Kidney (tissue), 14 donors: Measurements from ENCODE around the gene FPR1. TPM values are rescaled to one million over a fixed set of nuclear protein-coding genes. Genes with fewer than 3 reads are reported as not detected.

Source experiments
- DNase-seq, 5 donors: peaks; one replicate each; pipeline ENCODE4 v3.0.0-alpha.2; 2013 to 2020
- FAIRE-seq: peaks from 2 replicates; lab custom pipeline; 2012; peaks lifted over from hg19 to GRCh38; lab: Jason Lieb, UNC
- H3K27ac ChIP-seq, 2 donors: one replicate each; pipeline ENCODE4 v1.7.0; 2013; ENCODE audit warnings: low read depth in 2 of 2, low read length in 2 of 2, inconsistent platforms in 1 of 2
- H3K27me3 ChIP-seq: one replicate; pipeline ENCODE4 v1.7.1; 2013; ENCODE audit warnings: low read length, inconsistent platforms; ENCODE audit not compliant: control insufficient read depth, insufficient read depth
- H3K36me3 ChIP-seq, 3 donors: one replicate each; pipeline versions ENCODE4 v1.7.0 to v1.7.1; 2013; ENCODE audit warnings: low read length in 3 of 3, control low read depth in 1 of 3, inconsistent platforms in 1 of 3; ENCODE audit not compliant: insufficient read depth in 3 of 3, control insufficient read depth in 2 of 3
- H3K4me1 ChIP-seq, 3 donors: one replicate each; pipeline versions ENCODE4 v1.7.0 to v1.7.1; 2013; ENCODE audit warnings: low read length in 3 of 3, inconsistent platforms in 1 of 3, low read depth in 1 of 3; ENCODE audit not compliant: control insufficient read depth in 2 of 3, insufficient read depth in 2 of 3
- H3K4me3 ChIP-seq, 3 donors: one replicate each; pipeline versions ENCODE4 v1.7.0 to v1.8.1; 2013; ENCODE audit warnings: low read length in 3 of 3, control low read depth in 1 of 3, inconsistent platforms in 1 of 3
- H3K9ac ChIP-seq, 3 donors: one replicate each; pipeline versions ENCODE4 v1.7.0 to v1.7.1; 2013; ENCODE audit warnings: low read length in 3 of 3, control low read depth in 1 of 3, inconsistent platforms in 1 of 3
- H3K9me3 ChIP-seq, 3 donors: one replicate each; pipeline versions ENCODE4 v1.7.0 to v1.7.1; 2013; ENCODE audit warnings: low read length in 3 of 3, control low read depth in 1 of 3, inconsistent platforms in 1 of 3; ENCODE audit not compliant: control insufficient read depth in 2 of 3, insufficient read depth in 1 of 3
- intact Hi-C: fragments of 100-400 bp; cut with DNase I; formaldehyde crosslinking; loops from one replicate; pipeline ENCODE4 v1.11.1; 2022
- polyA plus RNA-seq: library from polyadenylated mRNA; stranded (reverse); fragments of 350-450 nt; fragmentation: Illumina TruSeq; extraction: RNeasy Lipid Tissue Mini Kit (QIAGEN cat#74804); gene quantifications from one replicate; pipeline ENCODE4 v1.2.3, GENCODE V29; 2014; ENCODE audit warnings: low read depth, low replicate concordance; ENCODE audit not compliant: insufficient read depth
- total RNA-seq: library from RNA; stranded (reverse); fragmentation: NEBNext Ultra II Directional; extraction: Animal tissue kit (Norgen Biotek cat#: 25700); gene quantifications from one replicate; pipeline ENCODE4 v1.2.1, GENCODE V29; 2021
- TF ChIP-seq, protein P1 (sequence below): IDR thresholded peaks from 3 replicates; pipeline ENCODE4 v1.5.1; 2012; ENCODE audit warnings: mild to moderate bottlenecking, moderate library complexity, borderline replicate concordance; ENCODE audit not compliant: insufficient read depth; ENCODE audit errors: extremely low read depth
- donor health status: control.
- donor health status: control.
- donor health status: control.
- donor health status: control.
- donor health status: control.
- donor health status: DM: yes; HTN: yes; CAD: no.
- donor health status: Normal renal cell carcinoma (clear cell type).

FPR1 gene
- total and polyA plus RNA-seq, 2 donors from 2014 or later, result 2.2 to 16.6 TPM

DNA sequence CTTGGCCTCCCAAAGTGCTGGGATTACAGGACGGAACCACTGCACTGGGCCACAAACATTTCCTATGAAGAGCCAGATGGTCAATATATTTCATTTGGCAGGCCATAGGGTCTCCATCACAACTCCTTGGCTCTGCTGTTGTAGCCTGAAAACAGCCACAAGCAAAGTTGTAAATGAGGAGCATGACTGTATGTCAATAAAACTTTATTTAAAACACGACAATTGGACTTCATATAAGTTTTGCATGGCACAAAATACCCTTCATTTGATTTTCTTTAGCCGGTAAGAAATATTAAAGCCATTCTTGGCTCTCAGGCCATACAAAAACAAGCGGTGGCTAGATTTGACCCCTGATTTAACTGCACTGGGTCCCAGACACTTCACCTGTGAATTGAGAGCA is 3.1 kb upstream of the FPR1 start:
- Histone ChIP-seq H3K4me1 (no peaks in the 10 kb centered on the region), H3K36me3 (no peaks in the 10 kb centered on the region), H3K9me3 (no peaks in the 10 kb centered on the region), H3K9ac (no peak overlapping the region), H3K4me3 (no peak overlapping the region), H3K27ac (no peak overlapping the region), H3K27me3 (no peaks in the 10 kb centered on the region)
- no peak for FAIRE-seq
- DNase-seq, result no peak
- intact Hi-C loops, result no loop called here
- TF ChIP-seq, protein P1, sequence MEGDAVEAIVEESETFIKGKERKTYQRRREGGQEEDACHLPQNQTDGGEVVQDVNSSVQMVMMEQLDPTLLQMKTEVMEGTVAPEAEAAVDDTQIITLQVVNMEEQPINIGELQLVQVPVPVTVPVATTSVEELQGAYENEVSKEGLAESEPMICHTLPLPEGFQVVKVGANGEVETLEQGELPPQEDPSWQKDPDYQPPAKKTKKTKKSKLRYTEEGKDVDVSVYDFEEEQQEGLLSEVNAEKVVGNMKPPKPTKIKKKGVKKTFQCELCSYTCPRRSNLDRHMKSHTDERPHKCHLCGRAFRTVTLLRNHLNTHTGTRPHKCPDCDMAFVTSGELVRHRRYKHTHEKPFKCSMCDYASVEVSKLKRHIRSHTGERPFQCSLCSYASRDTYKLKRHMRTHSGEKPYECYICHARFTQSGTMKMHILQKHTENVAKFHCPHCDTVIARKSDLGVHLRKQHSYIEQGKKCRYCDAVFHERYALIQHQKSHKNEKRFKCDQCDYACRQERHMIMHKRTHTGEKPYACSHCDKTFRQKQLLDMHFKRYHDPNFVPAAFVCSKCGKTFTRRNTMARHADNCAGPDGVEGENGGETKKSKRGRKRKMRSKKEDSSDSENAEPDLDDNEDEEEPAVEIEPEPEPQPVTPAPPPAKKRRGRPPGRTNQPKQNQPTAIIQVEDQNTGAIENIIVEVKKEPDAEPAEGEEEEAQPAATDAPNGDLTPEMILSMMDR, result no peak

GRCh38 chr19:51754109-51754508 is 2.4 kb upstream of the FPR1 start:
- no peak overlapping the region for H3K4me3 ChIP-seq
- no peak overlapping the region for H3K9ac ChIP-seq
- FAIRE-seq (no peak), DNase-seq (no peak)
- H3K27ac ChIP-seq, result no peak overlapping the region
- no peaks in the 10 kb centered on the region for H3K36me3 ChIP-seq
- TF ChIP-seq, protein P1, result no peak
- no peaks in the 10 kb centered on the region for H3K4me1 ChIP-seq
- H3K9me3 ChIP-seq, result no peaks in the 10 kb centered on the region
- H3K27me3 ChIP-seq, result no peaks in the 10 kb centered on the region
- intact Hi-C loops, result no loop called here

DNA sequence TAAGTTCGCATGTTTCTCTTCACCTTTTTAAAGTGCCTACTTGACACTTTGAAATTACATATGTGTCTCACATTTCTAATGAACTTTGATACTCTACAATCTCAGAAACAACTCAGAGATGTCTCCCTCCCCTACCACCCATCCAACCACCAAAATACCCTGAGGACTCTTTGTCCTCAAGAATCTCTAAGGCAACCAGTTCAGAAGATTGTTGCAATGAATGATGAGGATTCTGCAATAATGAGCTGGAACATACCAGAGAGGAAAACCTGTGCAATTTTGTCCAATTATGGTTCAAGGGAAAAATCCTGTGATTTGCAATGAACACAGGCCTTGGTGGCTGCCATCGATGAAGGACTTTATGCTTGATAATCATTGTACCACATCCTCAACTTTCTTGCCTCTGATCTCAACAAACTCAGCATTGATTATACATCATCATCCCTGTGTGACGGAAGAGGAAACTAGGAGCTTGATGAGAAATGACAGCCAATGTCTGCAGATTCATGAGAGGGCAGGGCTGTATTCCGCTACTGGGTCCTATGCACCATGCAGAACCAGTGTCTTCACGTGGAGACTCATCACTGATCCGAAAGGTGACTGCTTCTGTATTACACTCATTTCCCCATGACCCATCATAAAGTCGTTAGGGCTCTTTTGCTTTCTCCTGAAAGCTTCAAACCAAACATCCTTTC is 1.1 kb downstream of the FPR1 start:
- Histone ChIP-seq H3K4me1 (no peaks in the 10 kb centered on the region), H3K4me3 (no peak overlapping the region), H3K27ac (no peak overlapping the region), H3K9ac (no peak overlapping the region), H3K27me3 (no peaks in the 10 kb centered on the region), H3K9me3 (no peaks in the 10 kb centered on the region), H3K36me3 (no peaks in the 10 kb centered on the region)
- intact Hi-C loops, result no loop called here
- TF ChIP-seq, protein P1, result no peak
- FAIRE-seq, result no peak
- DNase-seq, result no peak

DNA sequence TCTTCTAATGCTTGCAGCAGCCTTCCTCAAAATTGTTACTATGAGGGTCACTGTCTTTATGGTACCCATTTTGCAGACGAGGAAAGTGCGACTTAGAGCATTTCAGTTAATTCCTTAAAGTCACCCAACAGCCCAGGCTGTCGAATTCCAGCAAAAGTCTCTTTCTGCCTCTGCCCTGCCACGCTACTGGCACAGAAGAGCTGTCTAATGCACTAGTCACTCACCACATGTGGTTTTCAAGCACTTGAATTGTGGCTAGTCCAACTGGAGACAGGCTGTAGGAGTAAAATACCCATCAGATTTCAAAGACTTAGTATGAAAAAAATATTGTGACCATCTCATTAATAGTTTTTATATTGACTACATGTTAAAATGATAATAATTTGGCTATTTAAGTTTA is 1.7 kb downstream of the FPR1 start:
- no peak overlapping the region for H3K4me3 ChIP-seq
- no peaks in the 10 kb centered on the region for H3K4me1 ChIP-seq
- H3K36me3 ChIP-seq, result no peaks in the 10 kb centered on the region
- no peak overlapping the region for H3K27ac ChIP-seq
- no peak for DNase-seq
- H3K27me3 ChIP-seq, result no peaks in the 10 kb centered on the region
- no peaks in the 10 kb centered on the region for H3K9me3 ChIP-seq
- TF ChIP-seq, protein P1, result no peak
- H3K9ac ChIP-seq, result no peak overlapping the region
- intact Hi-C loops, result no loop called here
- FAIRE-seq, result no peak
